ENCODE data around the gene TAS1R1. TPM values are rescaled to one million over a fixed set of nuclear protein-coding genes. Genes with fewer than 3 reads are reported as not detected.

Gene TAS1R1
- not detected for total RNA-seq

DNA sequence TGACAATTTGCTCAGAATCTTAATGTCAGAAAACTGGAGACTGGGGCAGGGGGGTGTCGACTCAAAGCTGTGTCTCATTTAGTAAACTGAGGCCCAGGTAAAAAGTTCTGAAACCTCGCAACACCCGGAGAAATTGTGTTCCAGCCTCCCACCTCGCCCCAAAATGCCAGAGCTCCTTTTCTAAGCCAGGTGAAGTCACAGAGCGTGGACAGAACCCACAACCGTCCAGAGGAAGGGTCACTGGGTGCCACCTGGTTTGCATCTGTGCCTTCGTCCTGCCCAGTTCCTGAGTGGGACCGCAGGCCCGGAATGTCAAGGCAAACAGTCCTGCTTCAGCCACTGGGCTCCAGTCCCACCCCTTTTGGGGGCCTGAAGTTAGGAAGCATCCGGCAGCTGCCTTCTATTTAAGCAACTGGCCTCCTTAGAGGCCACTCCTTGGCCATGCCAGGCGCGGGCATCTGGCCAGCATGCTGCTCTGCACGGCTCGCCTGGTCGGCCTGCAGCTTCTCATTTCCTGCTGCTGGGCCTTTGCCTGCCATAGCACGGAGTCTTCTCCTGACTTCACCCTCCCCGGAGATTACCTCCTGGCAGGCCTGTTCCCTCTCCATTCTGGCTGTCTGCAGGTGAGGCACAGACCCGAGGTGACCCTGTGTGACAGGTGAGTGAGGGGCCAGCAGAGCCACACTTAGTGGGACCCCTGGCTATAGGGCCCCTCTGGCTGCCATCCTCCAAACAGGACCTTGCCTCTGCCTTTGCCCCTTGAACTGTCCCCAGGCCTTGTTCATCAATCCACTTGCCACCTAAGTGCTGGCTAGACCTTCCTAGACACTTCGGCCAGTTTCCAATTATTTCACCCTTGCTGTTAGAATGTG lies at the start of gene TAS1R1:
Gene TAS1R1, plus strand, starts transcription at position 401 of the 872 bp plus-strand sequence. Its CDS starts 67 bp downstream, at position 468.
- intact Hi-C loops (cut with micrococcal nuclease), result loop anchor here (1.0 to 5.0 kb wide), 3 partner anchors 24 to 63 kb away; partner anchors contain the start of genes PLEKHG5 and ZBTB48
- H3K36me3 Mint-ChIP-seq, result peaks cover 3% of the 10 kb centered on the region
- peak within 1 kb of the TSS; percentile 76 for H3K4me3 Mint-ChIP-seq
- DNase-seq, result no peak
- H3K9me3 Mint-ChIP-seq, result no peaks in the 10 kb centered on the region
- POLR2A ChIA-PET, result interaction anchor here (0.7 to 2.2 kb wide), 5 partner anchors 24 to 55 kb away, joined by 3 to 9 read pairs (median 3); partner anchors contain the start of genes KLHL21 and ZBTB48
- H3K27me3 Mint-ChIP-seq, result no peaks in the 10 kb centered on the region
- CTCF ChIA-PET, result interaction anchor here (0.6 to 3.7 kb wide), 30 partner anchors 10 to 319 kb away, joined by 3 to 26 read pairs (median 4); partner anchors contain the start of genes ICMT, PLEKHG5, THAP3 and ZBTB48
- peaks cover 13% of the 10 kb centered on the region for H3K4me1 Mint-ChIP-seq (ENCODE audit: low read depth)
- peak within 1 kb of the TSS; percentile 18 for H3K27ac Mint-ChIP-seq

DNA sequence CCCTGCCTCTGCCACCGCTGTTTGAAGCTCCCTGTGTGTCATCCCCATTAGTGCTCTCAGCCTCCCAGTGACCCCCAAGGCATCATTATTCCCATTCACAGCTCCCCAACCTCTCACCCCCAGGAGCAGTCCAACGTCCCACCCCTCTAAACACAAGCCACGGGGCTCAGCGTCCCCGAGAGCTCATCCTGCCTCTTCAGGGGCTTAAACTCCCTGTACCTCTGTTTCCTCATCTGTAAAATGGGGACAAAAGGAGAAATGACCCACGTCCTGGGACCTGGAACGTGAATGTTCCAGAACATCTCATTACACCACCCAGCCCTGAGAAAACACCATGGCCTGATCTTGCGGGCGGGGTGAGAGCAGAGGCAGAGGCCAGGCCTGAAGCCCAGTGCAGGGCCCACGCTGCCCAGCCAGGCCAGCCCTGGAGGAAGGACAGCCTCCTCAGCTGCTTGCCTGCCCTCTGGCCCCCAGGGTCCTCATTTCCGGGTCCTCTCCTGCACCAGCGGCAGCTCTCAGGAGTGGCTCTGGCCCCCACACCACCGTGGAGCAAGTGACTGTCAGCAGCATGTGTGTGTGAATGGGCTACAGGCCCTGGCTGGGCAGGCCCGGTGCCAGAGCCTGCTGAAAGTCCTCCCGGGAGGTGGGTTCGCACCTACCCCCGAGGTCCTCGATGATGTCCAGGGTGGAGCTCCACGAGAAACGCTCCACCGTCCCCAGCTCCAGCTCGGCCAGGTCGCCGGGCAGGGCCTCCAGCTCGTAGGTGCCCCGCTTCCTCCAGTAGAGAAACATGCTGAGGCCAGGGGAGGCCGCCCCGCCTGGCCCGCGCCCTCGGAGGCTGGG lies 49.5 kb upstream of the TAS1R1 start:
- no peak overlapping the region for H3K4me3 Mint-ChIP-seq
- H3K36me3 Mint-ChIP-seq, result no peaks in the 10 kb centered on the region
- intact Hi-C loops (cut with micrococcal nuclease), result no loop called here
- ChIA-PET CTCF (interaction anchor here (0.8 to 1.3 kb wide), 2 partner anchors 16 to 68 kb away, joined by 3 read pairs; no protein-coding TSS in a partner anchor), POLR2A (no interaction called here)
- no peaks in the 10 kb centered on the region for H3K9me3 Mint-ChIP-seq
- DNase-seq, result no peak
- H3K27me3 Mint-ChIP-seq, result peaks cover 3% of the 10 kb centered on the region
- no peaks in the 10 kb centered on the region for H3K4me1 Mint-ChIP-seq (ENCODE audit: low read depth)
- H3K27ac Mint-ChIP-seq, result no peak overlapping the region

DNA sequence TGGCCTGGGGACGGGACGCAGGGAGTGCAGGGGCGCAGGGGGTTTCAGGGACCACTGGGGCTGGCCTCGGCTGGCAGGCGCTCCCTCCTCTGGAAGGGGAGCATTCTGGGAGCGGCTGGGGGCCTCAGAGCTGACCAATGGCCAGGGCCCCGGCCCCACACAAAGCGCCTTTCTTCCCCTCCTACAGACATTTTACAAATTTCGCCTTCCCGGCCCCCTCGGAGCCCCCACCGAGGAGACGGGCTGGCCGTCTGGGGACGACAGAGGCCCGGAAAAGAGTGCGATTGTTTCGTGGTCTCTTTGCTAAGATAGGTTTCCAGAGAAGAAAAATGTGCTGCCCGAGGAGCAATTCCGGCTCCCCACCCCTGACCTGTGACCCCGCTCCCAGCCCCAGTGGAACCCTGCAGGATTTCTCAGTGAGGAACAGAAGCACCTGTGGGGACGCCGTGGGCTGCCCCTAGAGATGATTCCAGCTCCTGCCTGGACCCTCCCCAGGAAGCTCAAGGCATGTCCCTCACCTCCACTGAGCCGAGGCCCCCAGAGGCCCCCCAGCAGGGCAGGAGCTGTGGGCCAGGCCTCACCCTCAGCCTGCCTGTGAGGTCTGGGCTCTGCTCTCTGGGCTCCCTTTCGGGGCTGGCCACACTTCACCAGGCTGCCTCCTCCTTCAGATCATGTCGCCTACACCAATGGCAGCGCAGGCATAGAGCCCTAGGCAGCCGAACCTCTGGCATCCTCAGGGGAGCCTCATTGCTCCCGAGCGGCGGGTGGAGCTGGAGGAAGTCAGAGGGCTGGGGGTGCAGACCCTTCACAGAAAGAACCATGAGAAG lies 48.7 kb upstream of the TAS1R1 start:
- Mint-ChIP-seq H3K27ac (no peak overlapping the region), H3K4me3 (no peak overlapping the region), H3K4me1 (ENCODE audit: low read depth) (no peaks in the 10 kb centered on the region), H3K27me3 (no peaks in the 10 kb centered on the region), H3K9me3 (no peaks in the 10 kb centered on the region), H3K36me3 (no peaks in the 10 kb centered on the region)
- POLR2A ChIA-PET, result no interaction called here
- intact Hi-C loops (cut with micrococcal nuclease), result no loop called here
- no peak for DNase-seq
- CTCF ChIA-PET, result interaction anchor here (0.8 to 1.3 kb wide), 2 partner anchors 17 to 68 kb away, joined by 3 read pairs; no protein-coding TSS in a partner anchor

DNA sequence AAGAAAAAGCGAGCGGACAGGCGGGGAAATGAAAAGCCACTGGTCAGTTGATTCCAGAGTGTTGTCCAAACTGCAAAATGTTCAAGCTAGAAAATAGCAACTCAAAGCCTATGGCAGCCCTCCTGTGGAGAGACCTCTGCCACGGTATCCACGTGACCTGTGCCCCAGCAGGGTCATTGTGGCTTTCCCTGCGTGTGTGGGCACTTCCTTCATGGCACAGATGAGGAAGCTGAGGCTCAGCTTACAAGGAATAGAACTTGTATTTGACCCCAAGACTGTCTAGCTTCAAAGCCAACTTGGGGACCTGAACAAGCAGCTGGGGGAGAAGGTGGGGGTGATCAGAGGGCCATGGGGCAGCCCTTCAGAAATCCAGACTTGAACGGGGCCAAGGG lies 48.1 kb upstream of the TAS1R1 start:
- ChIA-PET CTCF (no interaction called here), POLR2A (no interaction called here)

DNA sequence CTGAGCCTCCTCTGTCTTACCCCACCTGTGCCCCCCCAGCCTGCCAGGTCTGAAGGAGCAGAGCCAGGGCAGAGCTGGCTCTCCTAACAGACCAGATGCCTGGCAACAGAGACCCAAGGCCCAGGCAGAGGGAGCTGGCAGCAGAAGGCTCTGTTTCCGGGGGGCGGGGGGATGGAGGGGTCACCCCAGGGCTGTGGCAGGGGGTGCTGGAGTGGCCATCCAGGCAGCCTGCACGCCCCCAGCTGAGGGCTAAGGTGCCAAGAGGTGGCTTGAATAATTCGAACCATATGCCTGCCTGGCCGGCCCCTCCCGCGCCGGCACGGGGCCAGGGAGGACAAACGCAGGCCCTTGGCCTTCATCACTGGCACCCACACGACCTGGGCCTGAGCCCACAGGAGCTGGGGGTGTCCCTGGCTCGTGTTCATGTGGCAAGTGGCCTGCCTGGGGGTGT lies 47.6 kb upstream of the TAS1R1 start:
- no peak overlapping the region for H3K27ac Mint-ChIP-seq
- no peak for DNase-seq
- H3K27me3 Mint-ChIP-seq, result no peaks in the 10 kb centered on the region
- no peaks in the 10 kb centered on the region for H3K9me3 Mint-ChIP-seq
- intact Hi-C loops (cut with micrococcal nuclease), result no loop called here
- H3K36me3 Mint-ChIP-seq, result no peaks in the 10 kb centered on the region
- CTCF ChIA-PET, result no interaction called here
- H3K4me1 Mint-ChIP-seq (ENCODE audit: low read depth), result no peaks in the 10 kb centered on the region
- H3K4me3 Mint-ChIP-seq, result no peak overlapping the region
- POLR2A ChIA-PET, result interaction anchor here (0.6 kb wide), 1 partner anchor 115 kb away, joined by 3 read pairs; no protein-coding TSS in a partner anchor

More for the DNA sequence above, 48.1 kb upstream of the TAS1R1 start:
- no peaks in the 10 kb centered on the region for H3K27me3 Mint-ChIP-seq
- DNase-seq, result no peak
- no peaks in the 10 kb centered on the region for H3K4me1 Mint-ChIP-seq (ENCODE audit: low read depth)
- no peaks in the 10 kb centered on the region for H3K36me3 Mint-ChIP-seq
- intact Hi-C loops (cut with micrococcal nuclease), result no loop called here
- no peaks in the 10 kb centered on the region for H3K9me3 Mint-ChIP-seq
- no peak overlapping the region for H3K4me3 Mint-ChIP-seq
- no peak overlapping the region for H3K27ac Mint-ChIP-seq

DNA sequence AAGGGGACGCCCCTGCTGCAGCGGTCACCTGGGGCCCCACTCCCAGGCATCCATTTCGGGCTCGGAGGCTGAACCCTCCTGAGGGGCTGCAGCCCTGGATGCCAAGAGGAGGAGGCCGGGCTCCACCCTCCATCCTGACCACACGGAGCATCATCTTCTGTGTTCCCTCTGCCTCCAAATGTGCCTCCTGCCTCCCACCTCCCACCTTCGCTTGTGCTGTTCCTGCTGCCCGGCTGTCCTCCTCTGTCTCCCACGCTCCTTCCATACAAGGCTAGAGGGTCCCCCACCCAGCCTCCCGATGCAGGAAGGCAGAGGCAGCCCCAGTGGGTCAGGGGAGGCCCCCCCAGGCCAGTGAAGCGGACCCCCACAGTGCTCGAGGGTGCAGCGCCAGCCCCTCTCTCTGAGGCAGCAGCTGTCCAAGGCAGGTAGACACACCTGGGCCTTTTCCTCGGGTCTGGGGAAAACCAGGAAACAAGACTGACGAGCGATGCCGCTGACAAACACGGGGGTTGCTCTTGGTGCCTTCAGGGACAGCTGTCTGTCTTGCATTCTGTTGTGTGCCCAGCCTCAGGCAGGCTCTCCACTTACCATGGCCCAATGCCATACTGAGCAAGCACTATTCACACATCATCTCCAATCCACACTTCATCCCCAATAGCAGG lies 46.8 kb upstream of the TAS1R1 start:
- POLR2A ChIA-PET, result no interaction called here

DNA sequence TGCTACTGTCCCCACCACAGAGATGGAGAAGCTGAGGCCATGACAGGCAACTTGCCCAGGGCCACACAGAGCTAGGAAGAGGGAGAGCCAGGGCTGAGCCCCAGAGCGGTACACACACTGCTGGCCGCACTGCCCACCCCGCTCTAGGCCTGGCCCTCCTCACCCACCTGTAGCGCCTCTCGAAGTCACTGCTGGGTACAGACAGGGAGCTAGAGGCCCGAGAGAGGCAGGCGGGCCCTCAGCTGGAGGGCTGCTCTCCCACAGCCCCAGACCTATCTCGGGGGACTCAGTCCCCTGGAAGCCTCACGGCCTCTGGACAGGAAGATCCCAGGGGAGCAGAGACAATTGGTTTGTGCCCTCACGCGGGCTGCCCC lies 46.3 kb upstream of the TAS1R1 start:
- H3K27me3 Mint-ChIP-seq, result no peaks in the 10 kb centered on the region
- DNase-seq, result no peak
- intact Hi-C loops (cut with micrococcal nuclease), result no loop called here
- H3K4me3 Mint-ChIP-seq, result no peak overlapping the region
- ChIA-PET CTCF (no interaction called here), POLR2A (no interaction called here)
- no peaks in the 10 kb centered on the region for H3K4me1 Mint-ChIP-seq (ENCODE audit: low read depth)
- H3K9me3 Mint-ChIP-seq, result no peaks in the 10 kb centered on the region
- H3K36me3 Mint-ChIP-seq, result no peaks in the 10 kb centered on the region
- H3K27ac Mint-ChIP-seq, result no peak overlapping the region

More for the DNA sequence above, 46.8 kb upstream of the TAS1R1 start:
- no peaks in the 10 kb centered on the region for H3K36me3 Mint-ChIP-seq
- CTCF ChIA-PET, result no interaction called here
- no peaks in the 10 kb centered on the region for H3K27me3 Mint-ChIP-seq
- no peak overlapping the region for H3K27ac Mint-ChIP-seq
- H3K4me1 Mint-ChIP-seq (ENCODE audit: low read depth), result no peaks in the 10 kb centered on the region
- intact Hi-C loops (cut with micrococcal nuclease), result no loop called here
- H3K4me3 Mint-ChIP-seq, result no peak overlapping the region
- H3K9me3 Mint-ChIP-seq, result no peaks in the 10 kb centered on the region
- DNase-seq, result no peak

DNA sequence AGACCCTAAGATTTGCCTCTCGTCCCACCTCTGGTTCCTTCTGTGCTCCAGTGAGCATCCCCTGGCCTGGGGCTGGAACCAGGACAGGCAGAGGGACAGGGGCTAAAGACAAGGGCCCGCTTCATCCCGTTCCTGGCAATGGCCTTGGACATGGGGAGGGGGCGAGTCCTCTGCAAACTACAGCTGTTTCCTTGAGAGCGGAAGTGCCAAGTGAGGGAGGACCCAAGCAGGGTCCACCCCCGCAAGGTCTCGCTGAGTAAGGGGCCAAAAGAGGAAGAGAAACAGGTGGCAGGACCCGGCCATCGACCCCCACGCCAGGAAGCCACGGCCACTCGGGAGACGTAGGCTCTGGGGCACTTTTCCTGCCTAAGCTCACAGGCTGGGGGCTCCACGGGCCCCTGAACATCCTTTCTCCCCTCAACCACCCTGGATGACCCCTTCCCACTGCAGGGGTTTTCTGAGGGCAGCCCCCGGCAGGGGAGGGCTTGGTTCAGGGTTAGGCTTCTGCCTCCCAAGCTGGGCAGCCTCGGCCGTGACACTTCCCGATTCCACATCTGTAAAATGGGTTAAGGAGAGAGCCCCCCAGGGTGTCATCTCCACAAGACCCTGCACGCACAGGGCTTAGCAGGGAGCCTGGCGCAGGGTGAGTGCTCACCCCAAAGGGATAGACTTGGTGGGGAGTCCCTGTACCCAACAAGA lies 45.7 kb upstream of the TAS1R1 start:
- H3K4me1 Mint-ChIP-seq (ENCODE audit: low read depth), result no peaks in the 10 kb centered on the region
- no peak overlapping the region for H3K4me3 Mint-ChIP-seq
- no peak for DNase-seq
- ChIA-PET CTCF (no interaction called here), POLR2A (no interaction called here)
- H3K9me3 Mint-ChIP-seq, result no peaks in the 10 kb centered on the region
- H3K27me3 Mint-ChIP-seq, result no peaks in the 10 kb centered on the region
- intact Hi-C loops (cut with micrococcal nuclease), result no loop called here
- H3K36me3 Mint-ChIP-seq, result no peaks in the 10 kb centered on the region
- no peak overlapping the region for H3K27ac Mint-ChIP-seq

DNA sequence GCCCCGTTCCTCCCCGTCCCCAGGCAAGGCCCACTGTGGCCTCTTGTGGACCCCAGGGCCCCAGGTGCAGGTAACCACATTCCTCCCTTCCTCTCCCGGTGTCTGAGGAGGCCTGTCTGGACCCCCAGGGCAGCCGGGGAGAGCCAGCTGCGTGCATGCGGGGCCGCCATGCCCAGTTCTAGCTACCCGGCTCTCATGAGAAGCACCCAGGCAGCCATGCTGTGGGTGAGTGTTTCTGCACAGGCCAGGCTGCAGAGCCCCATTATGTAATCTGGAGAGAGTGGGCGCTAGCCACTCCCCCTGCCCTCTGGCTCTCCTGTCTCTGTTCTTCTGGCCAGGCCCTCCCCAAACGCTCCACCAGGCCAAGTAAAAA lies 45.2 kb upstream of the TAS1R1 start:
- no peaks in the 10 kb centered on the region for H3K27me3 Mint-ChIP-seq
- POLR2A ChIA-PET, result no interaction called here
- CTCF ChIA-PET, result no interaction called here
- H3K36me3 Mint-ChIP-seq, result no peaks in the 10 kb centered on the region
- intact Hi-C loops (cut with micrococcal nuclease), result no loop called here
- H3K4me3 Mint-ChIP-seq, result no peak overlapping the region
- H3K4me1 Mint-ChIP-seq (ENCODE audit: low read depth), result no peaks in the 10 kb centered on the region
- H3K9me3 Mint-ChIP-seq, result no peaks in the 10 kb centered on the region
- DNase-seq, result no peak
- no peak overlapping the region for H3K27ac Mint-ChIP-seq

DNA sequence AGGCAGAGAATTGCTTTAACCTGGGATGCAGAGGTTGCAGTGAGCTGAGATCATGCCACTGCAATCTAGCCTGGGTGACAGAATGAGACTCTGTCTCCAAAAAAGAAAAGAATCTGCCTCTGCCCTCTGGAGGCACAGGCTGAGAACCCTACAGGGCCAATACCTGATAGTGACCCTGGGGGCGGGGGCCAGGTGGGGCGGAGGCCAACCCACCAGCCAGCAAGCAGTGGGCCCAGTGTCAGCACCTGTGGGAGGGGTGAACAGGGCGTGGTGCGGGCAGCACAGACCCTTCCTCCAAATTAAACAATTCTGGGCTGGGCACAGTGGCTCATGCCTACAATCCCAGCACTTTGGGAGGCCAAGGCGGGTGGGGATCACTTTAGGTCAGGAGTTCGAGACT lies 44.6 kb upstream of the TAS1R1 start:
- no peak overlapping the region for H3K4me3 Mint-ChIP-seq
- no peaks in the 10 kb centered on the region for H3K36me3 Mint-ChIP-seq
- intact Hi-C loops (cut with micrococcal nuclease), result no loop called here
- H3K27ac Mint-ChIP-seq, result no peak overlapping the region
- H3K9me3 Mint-ChIP-seq, result no peaks in the 10 kb centered on the region
- ChIA-PET POLR2A (no interaction called here), CTCF (no interaction called here)
- H3K4me1 Mint-ChIP-seq (ENCODE audit: low read depth), result no peaks in the 10 kb centered on the region
- DNase-seq, result no peak
- no peaks in the 10 kb centered on the region for H3K27me3 Mint-ChIP-seq

DNA sequence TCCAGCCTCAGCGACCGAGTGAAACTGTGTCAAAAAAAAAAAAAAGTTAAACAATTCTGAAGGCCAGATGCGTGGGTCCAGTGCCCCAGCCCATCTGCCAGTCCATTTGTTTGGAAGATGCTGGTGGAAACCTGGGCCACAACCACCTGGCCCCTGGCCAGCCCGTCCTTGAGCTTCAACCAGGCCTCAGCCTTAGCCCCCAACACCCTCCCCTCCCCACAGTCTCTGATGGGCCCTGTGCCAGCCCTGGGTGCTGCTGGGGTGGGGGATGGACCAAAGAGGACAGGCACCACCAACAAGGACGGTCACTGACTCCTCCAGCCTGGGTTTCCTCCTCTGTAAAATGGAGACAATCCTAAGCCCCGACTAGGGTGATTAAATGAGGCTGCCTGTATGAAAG lies 44.1 kb upstream of the TAS1R1 start:
- ChIA-PET POLR2A (no interaction called here), CTCF (no interaction called here)
- no peaks in the 10 kb centered on the region for H3K27me3 Mint-ChIP-seq
- H3K36me3 Mint-ChIP-seq, result no peaks in the 10 kb centered on the region
- no peak for DNase-seq
- H3K4me1 Mint-ChIP-seq (ENCODE audit: low read depth), result no peaks in the 10 kb centered on the region
- intact Hi-C loops (cut with micrococcal nuclease), result no loop called here
- no peak overlapping the region for H3K27ac Mint-ChIP-seq
- H3K4me3 Mint-ChIP-seq, result no peak overlapping the region
- no peaks in the 10 kb centered on the region for H3K9me3 Mint-ChIP-seq

Measured in activated CD4-positive, alpha-beta memory T cell treated with anti-CD3 and anti-CD28 coated beads for 36 hours (primary cell).